Uterus (tissue), 4 donors: ENCODE measurements around the gene CASZ1. TPM values are rescaled to one million over a fixed set of nuclear protein-coding genes. Genes with fewer than 3 reads are reported as not detected.
A peak's percentile ranks its signal among the peaks of the same experiment; 100 is the strongest.

Experiments
- DNase-seq, 2 donors: peaks; one replicate each; pipeline ENCODE4 v3.0.0-alpha.2; 2019 to 2020
- H3K27ac ChIP-seq, 2 donors: fragments of 200-600 bp; sonication (generic); 1 replicate in 1 of 2; 2 replicates in 1 of 2; pipeline ENCODE4 v1.5.1; 2016 to 2018
- H3K27me3 ChIP-seq, 2 donors: fragments of 200-600 bp; sonication (generic); one replicate each; pipeline ENCODE4 v1.5.1; 2018 to 2019; ENCODE audit warnings: control low read depth in 1 of 2
- H3K36me3 ChIP-seq, 2 donors: fragments of 200-600 bp; sonication (generic); one replicate each; pipeline ENCODE4 v1.5.1; 2019; ENCODE audit warnings: control low read depth in 1 of 2
- H3K4me1 ChIP-seq, 2 donors: fragments of 200-600 bp; sonication (generic); one replicate each; pipeline ENCODE4 v1.5.1; 2018 to 2019; ENCODE audit warnings: control low read depth in 1 of 2
- H3K4me3 ChIP-seq, 2 donors: fragments of 200-600 bp; sonication (generic); 1 replicate in 1 of 2; 2 replicates in 1 of 2; pipeline ENCODE4 v1.5.1; 2018 to 2019; ENCODE audit warnings: mild to moderate bottlenecking in 1 of 2
- H3K9me3 ChIP-seq, 2 donors: fragments of 200-600 bp; sonication (generic); one replicate each; pipeline ENCODE4 v1.5.1; 2019; ENCODE audit warnings: control low read depth in 1 of 2
- POLR2A ChIP-seq, 2 donors: fragments of 450-650 bp; IDR thresholded peaks; one replicate each; pipeline ENCODE4 v1.6.1; 2016; ENCODE audit warnings: antibody characterized with exemption in 2 of 2, mild to moderate bottlenecking in 1 of 2, moderate library complexity in 1 of 2
- intact Hi-C: fragments of 100-400 bp; cut with DNase I; formaldehyde crosslinking; loops from one replicate; pipeline ENCODE4 v1.15.1; 2023; ENCODE audit warnings: low total_unique reads
- total RNA-seq, 4 donors: library from RNA; depleted of rRNA in 3 of 4; stranded (reverse); fragments of >200 nt in 3 of 4; gene quantifications; one replicate each; pipeline versions ENCODE4 v1.1.0 to v1.2.4, GENCODE V29; 2014 to 2023
- TF ChIP-seq, protein P1 (sequence below), 4 experiments: fragments of 200-600 bp in 2 of 4; fragments of 450-650 bp in 2 of 4; sonication (generic) in 2 of 4; IDR thresholded peaks; one replicate each; pipeline ENCODE4 v1.5.1; 2016 to 2019; ENCODE audit warnings: antibody characterized with exemption in 4 of 4, mild to moderate bottlenecking in 2 of 4, moderate library complexity in 1 of 4
- donor health status: DM: yes; HTN: yes; CAD: no.

Gene CASZ1
- total RNA-seq, 4 donors from 2014 or later = 0.59 to 49.2 (median 3.9) TPM

DNA sequence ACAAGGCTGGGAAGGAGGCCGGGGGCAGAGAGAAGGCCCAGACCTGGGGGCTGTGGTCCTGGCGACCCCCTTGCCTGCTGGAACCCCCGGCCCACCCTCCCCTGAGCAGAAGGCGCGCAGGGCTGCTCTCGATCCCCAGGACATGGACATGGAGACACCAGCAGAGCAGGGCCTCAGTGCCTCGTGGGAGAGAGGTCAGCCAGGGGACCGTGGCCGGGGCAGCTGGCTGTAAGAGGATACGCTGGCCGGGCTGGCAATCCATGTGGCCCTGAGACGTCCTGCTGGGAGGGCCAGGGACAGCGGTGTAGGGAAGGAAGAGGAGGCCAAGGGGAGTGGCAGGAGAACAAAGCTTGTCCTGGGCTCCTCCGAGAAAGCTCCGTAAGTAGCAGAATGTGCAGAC, 132.2 kb downstream of the CASZ1 start:
- H3K27ac ChIP-seq = peak overlapping the region; percentile 28 to 58
- intact Hi-C loops = no loop called here
- peaks cover 0 to 5% of the 10 kb centered on the region in 2 donors for H3K4me1 ChIP-seq

DNA sequence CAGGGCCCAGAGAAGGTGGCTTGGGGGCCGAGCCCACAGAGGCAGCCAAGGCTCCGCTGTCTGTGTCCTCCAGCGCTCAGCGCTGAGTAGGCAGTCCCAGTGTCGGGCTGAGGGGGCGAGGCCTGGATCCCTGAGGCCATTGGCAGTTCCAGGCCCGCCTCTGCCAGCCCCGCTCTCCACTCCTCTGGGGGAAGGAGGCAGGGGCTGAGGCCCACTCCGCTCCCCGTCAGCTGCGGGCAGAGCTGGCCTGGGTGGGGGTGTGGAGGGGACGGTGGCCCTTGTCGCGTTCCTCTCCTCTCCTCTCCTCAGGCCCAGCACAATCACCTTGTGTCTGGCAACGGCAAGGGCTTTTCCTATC, 132.8 kb downstream of the CASZ1 start:
- Histone ChIP-seq H3K36me3 (no peaks in the 10 kb centered on the region), H3K4me3 (no peak overlapping the region), H3K9me3 (no peaks in the 10 kb centered on the region), H3K4me1 (peaks cover 0 to 5% of the 10 kb centered on the region in 2 donors), H3K27me3 (no peaks in the 10 kb centered on the region), H3K27ac (peak overlapping the region; percentile 28 to 58)
- intact Hi-C loops = no loop called here
- no peak for TF ChIP-seq POLR2A (IDR thresholded peaks at IDR 0.05)
- TF ChIP-seq, protein P1, sequence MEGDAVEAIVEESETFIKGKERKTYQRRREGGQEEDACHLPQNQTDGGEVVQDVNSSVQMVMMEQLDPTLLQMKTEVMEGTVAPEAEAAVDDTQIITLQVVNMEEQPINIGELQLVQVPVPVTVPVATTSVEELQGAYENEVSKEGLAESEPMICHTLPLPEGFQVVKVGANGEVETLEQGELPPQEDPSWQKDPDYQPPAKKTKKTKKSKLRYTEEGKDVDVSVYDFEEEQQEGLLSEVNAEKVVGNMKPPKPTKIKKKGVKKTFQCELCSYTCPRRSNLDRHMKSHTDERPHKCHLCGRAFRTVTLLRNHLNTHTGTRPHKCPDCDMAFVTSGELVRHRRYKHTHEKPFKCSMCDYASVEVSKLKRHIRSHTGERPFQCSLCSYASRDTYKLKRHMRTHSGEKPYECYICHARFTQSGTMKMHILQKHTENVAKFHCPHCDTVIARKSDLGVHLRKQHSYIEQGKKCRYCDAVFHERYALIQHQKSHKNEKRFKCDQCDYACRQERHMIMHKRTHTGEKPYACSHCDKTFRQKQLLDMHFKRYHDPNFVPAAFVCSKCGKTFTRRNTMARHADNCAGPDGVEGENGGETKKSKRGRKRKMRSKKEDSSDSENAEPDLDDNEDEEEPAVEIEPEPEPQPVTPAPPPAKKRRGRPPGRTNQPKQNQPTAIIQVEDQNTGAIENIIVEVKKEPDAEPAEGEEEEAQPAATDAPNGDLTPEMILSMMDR (IDR thresholded peaks at IDR 0.05) = no peak
- DNase-seq = peak; percentile 52 to 66

More for the DNA sequence above, 132.2 kb downstream of the CASZ1 start:
- Histone ChIP-seq H3K27me3 (no peaks in the 10 kb centered on the region), H3K4me3 (no peak overlapping the region), H3K36me3 (no peaks in the 10 kb centered on the region), H3K9me3 (no peaks in the 10 kb centered on the region)
- no peak for DNase-seq
- TF ChIP-seq, protein P1 (IDR thresholded peaks at IDR 0.05) = no peak
- no peak for TF ChIP-seq POLR2A (IDR thresholded peaks at IDR 0.05)

DNA sequence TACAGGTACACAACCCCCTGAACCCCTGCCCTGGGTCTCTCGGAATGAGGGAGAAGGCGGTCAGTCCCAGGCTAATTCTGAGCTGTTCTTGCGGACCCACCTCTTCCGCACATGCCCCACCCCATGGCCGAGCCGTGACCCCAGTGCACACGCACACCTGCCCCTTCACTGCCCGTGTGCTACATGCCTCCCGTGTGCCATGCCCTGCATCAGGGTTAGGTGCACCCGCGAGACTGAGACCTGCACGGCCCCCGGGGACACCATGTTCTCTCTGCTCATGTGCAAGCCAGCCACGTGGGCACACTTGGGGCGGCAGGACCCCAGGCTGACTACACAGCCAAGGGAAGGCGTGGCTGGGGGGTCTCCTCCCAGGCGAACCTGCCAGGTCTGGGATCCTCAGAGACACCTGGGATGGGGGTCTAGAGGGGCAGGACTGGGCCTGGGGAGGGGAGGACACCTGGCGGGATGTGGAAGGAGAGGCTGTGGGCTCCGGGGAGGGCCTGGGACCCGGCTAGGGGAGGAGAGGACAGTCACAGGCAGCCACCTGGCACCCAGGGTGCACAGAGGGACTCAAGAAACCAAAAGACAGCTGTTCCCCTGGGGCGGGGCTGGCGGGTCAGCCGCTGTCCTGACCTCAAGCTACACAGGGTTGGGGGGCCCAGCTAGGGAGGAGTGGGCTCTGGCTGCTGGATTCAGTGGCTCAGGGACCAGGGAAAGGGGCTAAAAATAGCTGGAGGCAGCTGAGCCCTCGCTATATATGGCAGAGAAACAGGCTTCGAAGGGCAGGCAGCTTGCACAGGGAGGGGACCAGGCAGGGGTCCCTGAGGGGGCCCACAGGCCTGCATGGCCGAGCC, 133.4 kb downstream of the CASZ1 start:
- Histone ChIP-seq H3K36me3 (no peaks in the 10 kb centered on the region), H3K9me3 (no peaks in the 10 kb centered on the region), H3K4me1 (peaks cover 0 to 5% of the 10 kb centered on the region in 2 donors), H3K27ac (peak overlapping the region; percentile 28 to 58), H3K27me3 (no peaks in the 10 kb centered on the region), H3K4me3 (no peak overlapping the region)
- no peak for TF ChIP-seq POLR2A (IDR thresholded peaks at IDR 0.05)
- TF ChIP-seq, protein P1 (IDR thresholded peaks at IDR 0.05) = no peak
- DNase-seq = no peak
- intact Hi-C loops = no loop called here

DNA sequence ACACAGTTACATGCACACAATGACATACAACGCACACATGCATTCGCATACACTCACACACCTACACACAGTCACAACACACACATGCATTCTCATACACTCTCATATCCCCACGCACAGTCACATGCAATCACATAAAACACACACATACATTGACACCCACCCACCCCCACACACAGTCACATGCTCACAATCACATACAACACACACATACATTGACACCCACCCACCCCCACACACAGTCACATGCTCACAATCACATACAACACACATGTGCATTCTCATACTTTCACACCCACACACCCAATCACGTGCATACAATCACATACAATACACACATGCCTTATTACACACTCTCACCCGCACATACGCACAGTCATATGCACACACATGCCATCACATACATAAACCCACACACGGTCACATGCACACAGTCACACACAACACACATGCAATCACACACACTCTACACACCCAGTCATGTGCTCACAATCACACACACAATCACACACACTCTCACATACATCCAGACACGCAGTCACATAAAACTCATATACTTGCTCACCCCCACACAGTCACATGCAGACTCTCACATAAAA, 134.3 kb downstream of the CASZ1 start:
- no peak for DNase-seq
- intact Hi-C loops = no loop called here
- Histone ChIP-seq H3K27me3 (no peaks in the 10 kb centered on the region), H3K4me3 (no peak overlapping the region), H3K9me3 (no peaks in the 10 kb centered on the region), H3K27ac (no peak overlapping the region), H3K4me1 (peaks cover 0 to 5% of the 10 kb centered on the region in 2 donors), H3K36me3 (no peaks in the 10 kb centered on the region)
- TF ChIP-seq, protein P1 (IDR thresholded peaks at IDR 0.05) = no peak
- no peak for TF ChIP-seq POLR2A (IDR thresholded peaks at IDR 0.05)

DNA sequence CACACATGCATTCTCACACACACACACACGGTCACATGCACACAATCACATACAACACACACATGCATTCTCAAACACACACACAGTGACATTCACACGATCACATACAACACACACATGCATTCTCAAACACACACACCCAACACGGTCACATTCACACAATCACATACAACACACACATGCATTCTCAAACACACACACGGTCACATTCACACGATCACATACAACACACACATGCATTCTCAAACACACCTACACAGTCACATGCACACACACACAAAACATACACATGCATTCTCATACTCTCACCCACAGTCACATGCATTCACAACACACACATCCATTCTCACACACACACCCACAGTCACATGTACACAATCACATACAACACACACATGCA, 135.0 kb downstream of the CASZ1 start:
- Histone ChIP-seq H3K36me3 (no peaks in the 10 kb centered on the region), H3K4me1 (peaks cover 0 to 5% of the 10 kb centered on the region in 2 donors), H3K27me3 (no peaks in the 10 kb centered on the region), H3K4me3 (no peak overlapping the region), H3K9me3 (no peaks in the 10 kb centered on the region), H3K27ac (no peak overlapping the region)
- intact Hi-C loops = no loop called here
- TF ChIP-seq POLR2A (IDR thresholded peaks at IDR 0.05) = no peak
- TF ChIP-seq, protein P1 (IDR thresholded peaks at IDR 0.05) = no peak
- DNase-seq = no peak
